SK-N-SH (cell line): ENCODE measurements around the gene RRP8. TPM values are rescaled to one million over a fixed set of nuclear protein-coding genes. Genes with fewer than 3 reads are reported as not detected.
A peak's percentile ranks its signal among the peaks of the same experiment; 100 is the strongest.

Source experiments
- CTCF ChIA-PET: fragments of 300-600, 350-600 bp; formaldehyde crosslinking; extraction: SDS; loops from one replicate; lab custom pipeline; 2021; lab: Yijun Ruan, JAX
- POLR2A ChIA-PET: fragments of 350-600 bp; sonication (Branson Sonifier 250); formaldehyde crosslinking; extraction: SDS; loops from one replicate; lab custom pipeline; 2020; ENCODE audit warnings: antibody characterized with exemption, inconsistent platforms; lab: Yijun Ruan, JAX
- DNase-seq: peaks from one replicate; pipeline ENCODE4 v3.0.0; 2012
- H2AFZ ChIP-seq: fragments of 200-600 bp; sonication (generic); 2 replicates; pipeline ENCODE4 v1.8.1; 2016; ENCODE audit warnings: antibody characterized with exemption, mild to moderate bottlenecking, low read depth
- H3F3A ChIP-seq: fragments of 200-600 bp; sonication (generic); replicated peaks from 2 replicates; pipeline ENCODE3; 2016; ENCODE audit warnings: antibody characterized with exemption, mild to moderate bottlenecking; ENCODE audit not compliant: insufficient read depth
- H3K27ac ChIP-seq, 2 experiments: fragments of 200-500 bp in 1 of 2; fragments of 200-600 bp in 1 of 2; sonication (Bioruptor generic) in 1 of 2; sonication (generic), shearing (Covaris generic) in 1 of 2; 2 replicates each; pipeline versions ENCODE4 v1.5.1 to v1.6.1; 2014 to 2016; ENCODE audit warnings: low read depth in 2 of 2, inconsistent platforms in 1 of 2, low read length in 1 of 2, mild to moderate bottlenecking in 1 of 2, mixed read lengths in 1 of 2
- H3K27me3 ChIP-seq: fragments of 200-600 bp; sonication (generic), shearing (Covaris generic); 2 replicates; pipeline ENCODE4 v1.6.1; 2016; ENCODE audit warnings: mixed run types; ENCODE audit not compliant: insufficient read depth
- H3K36me3 ChIP-seq, 2 experiments: fragments of 200-500 bp in 1 of 2; fragments of 200-600 bp in 1 of 2; sonication (Bioruptor generic) in 1 of 2; sonication (generic) in 1 of 2; replicated peaks in 1 of 2; 2 replicates each; pipeline versions ENCODE3 to v1.5.1; 2014 to 2016; ENCODE audit warnings: low read length in 1 of 2, mild to moderate bottlenecking in 1 of 2; ENCODE audit not compliant: insufficient read depth in 2 of 2, control insufficient read depth in 1 of 2
- H3K4me1 ChIP-seq, 2 experiments: fragments of 200-500 bp in 1 of 2; fragments of 200-600 bp in 1 of 2; sonication (Bioruptor generic) in 1 of 2; sonication (generic), shearing (Covaris generic) in 1 of 2; 2 replicates each; pipeline versions ENCODE4 v1.5.1 to v1.6.1; 2014 to 2016; ENCODE audit warnings: low read depth in 1 of 2, low read length in 1 of 2, mixed run types in 1 of 2; ENCODE audit not compliant: insufficient read depth in 2 of 2, control insufficient read depth in 1 of 2
- H3K4me2 ChIP-seq: fragments of 200-600 bp; sonication (generic), shearing (Covaris generic); 2 replicates; pipeline ENCODE4 v1.6.1; 2017; ENCODE audit warnings: mixed run types
- H3K4me3 ChIP-seq, 2 experiments: fragments of 200-500 bp in 1 of 2; fragments of 200-600 bp in 1 of 2; sonication (Bioruptor generic) in 1 of 2; sonication (generic), shearing (Covaris generic) in 1 of 2; 2 replicates each; pipeline versions ENCODE4 v1.5.1 to v1.8.1; 2014 to 2016; ENCODE audit warnings: low read depth in 2 of 2, inconsistent platforms in 1 of 2, low read length in 1 of 2, mild to moderate bottlenecking in 1 of 2, mixed read lengths in 1 of 2, moderate library complexity in 1 of 2
- H3K79me2 ChIP-seq: fragments of 200-600 bp; sonication (generic); 2 replicates; pipeline ENCODE4 v1.8.1; 2017; ENCODE audit warnings: mild to moderate bottlenecking; ENCODE audit not compliant: insufficient read depth
- H3K9ac ChIP-seq: fragments of 200-600 bp; sonication (generic); 2 replicates; pipeline ENCODE4 v1.6.1; 2017; ENCODE audit warnings: mixed run types
- H3K9me2 ChIP-seq: fragments of 200-600 bp; sonication (generic); 2 replicates; pipeline ENCODE4 v1.6.1; 2017; ENCODE audit warnings: mixed run types
- H3K9me3 ChIP-seq: fragments of 200-600 bp; sonication (generic); 2 replicates; pipeline ENCODE4 v1.6.1; 2017; ENCODE audit warnings: mixed run types, mild to moderate bottlenecking, moderate library complexity
- H4K20me1 ChIP-seq: fragments of 200-600 bp; sonication (generic); 2 replicates; pipeline ENCODE4 v1.6.1; 2017; ENCODE audit warnings: mild to moderate bottlenecking, mixed run types; ENCODE audit not compliant: insufficient read depth
- ELF1 ChIP-seq: IDR thresholded peaks from 2 replicates; pipeline ENCODE4 v1.4.0; 2012
- EP300 ChIP-seq, 2 experiments: IDR thresholded peaks; 2 replicates each; pipeline versions ENCODE4 v1.4.0 to v1.6.1; 2012; ENCODE audit warnings: borderline replicate concordance in 1 of 2, low read depth in 1 of 2, low read length in 1 of 2
- EZH2phosphoT487 ChIP-seq: fragments of 200-600 bp; sonication (generic); IDR thresholded peaks from 2 replicates; pipeline ENCODE4 v1.6.1; 2017; ENCODE audit warnings: low read depth, mixed run types, mild to moderate bottlenecking, antibody characterized with exemption, moderate library complexity, borderline replicate concordance
- FOSL2 ChIP-seq: IDR thresholded peaks from 2 replicates; pipeline ENCODE4 v1.4.0; 2012; ENCODE audit warnings: low read depth, mild to moderate bottlenecking, moderate library complexity, borderline replicate concordance
- FOXJ3 ChIP-seq: sonication (generic); formaldehyde crosslinking; IDR thresholded peaks from 2 replicates; pipeline ENCODE4 v1.5.1; 2020; ENCODE audit warnings: mild to moderate bottlenecking, missing genetic modification reagents
- GABPA ChIP-seq: IDR thresholded peaks from 2 replicates; pipeline ENCODE4 v1.4.0; 2012; ENCODE audit warnings: low read depth, mild to moderate bottlenecking
- MEF2A ChIP-seq: IDR thresholded peaks from 2 replicates; pipeline ENCODE4 v1.4.0; 2012; ENCODE audit warnings: low read depth, borderline replicate concordance
- MXI1 ChIP-seq: IDR thresholded peaks from 2 replicates; pipeline ENCODE4 v1.6.1; 2012; ENCODE audit warnings: mild to moderate bottlenecking, low read depth, low read length, improper control_type of control experiment
- NFIC ChIP-seq: IDR thresholded peaks from 2 replicates; pipeline ENCODE4 v1.4.0; 2012; ENCODE audit warnings: borderline replicate concordance
- RAD21 ChIP-seq: IDR thresholded peaks from 2 replicates; pipeline ENCODE4 v1.6.1; 2012; ENCODE audit warnings: mild to moderate bottlenecking, low read length
- RCOR1 ChIP-seq: fragments of 150-350 bp; IDR thresholded peaks from 2 replicates; pipeline ENCODE4 v1.6.1; 2017; ENCODE audit warnings: antibody characterized with exemption, low read length
- TAF1 ChIP-seq: IDR thresholded peaks from 2 replicates; pipeline ENCODE4 v1.6.1; 2012; ENCODE audit warnings: low read depth, mild to moderate bottlenecking, low read length, moderate library complexity, borderline replicate concordance
- TCF12 ChIP-seq: IDR thresholded peaks from 2 replicates; pipeline ENCODE4 v1.4.0; 2012
- TEAD4 ChIP-seq: IDR thresholded peaks from 2 replicates; pipeline ENCODE4 v1.4.0; 2012; ENCODE audit warnings: mild to moderate bottlenecking, borderline replicate concordance; ENCODE audit not compliant: insufficient read depth
- WGBS: methylation state at CpG from one replicate; pipeline ENCODE4 v1.1.6; 2017; ENCODE audit warnings: low lambda C conversion rate; 5-methylcytosine and 5-hydroxymethylcytosine counted together
- polyA plus RNA-seq, 3 experiments: library from polyadenylated mRNA; depleted of rRNA; stranded (reverse); fragments of >200 nt; gene quantifications; 2 replicates each; pipeline ENCODE4 v1.2.3, GENCODE V29; 2012
- TF ChIP-seq, protein P1 (sequence below): IDR thresholded peaks from 2 replicates; pipeline ENCODE4 v1.6.1; 2012; ENCODE audit warnings: mild to moderate bottlenecking, low read depth, low read length, moderate library complexity
- TF ChIP-seq, protein P2 (sequence below): IDR thresholded peaks from 2 replicates; pipeline ENCODE4 v1.4.0; 2012; ENCODE audit warnings: low read depth

The RRP8 gene
- polyA plus RNA-seq, 1 of the 3 experiments (the other 2 are of a cell fraction), result 7.8 TPM

DNA sequence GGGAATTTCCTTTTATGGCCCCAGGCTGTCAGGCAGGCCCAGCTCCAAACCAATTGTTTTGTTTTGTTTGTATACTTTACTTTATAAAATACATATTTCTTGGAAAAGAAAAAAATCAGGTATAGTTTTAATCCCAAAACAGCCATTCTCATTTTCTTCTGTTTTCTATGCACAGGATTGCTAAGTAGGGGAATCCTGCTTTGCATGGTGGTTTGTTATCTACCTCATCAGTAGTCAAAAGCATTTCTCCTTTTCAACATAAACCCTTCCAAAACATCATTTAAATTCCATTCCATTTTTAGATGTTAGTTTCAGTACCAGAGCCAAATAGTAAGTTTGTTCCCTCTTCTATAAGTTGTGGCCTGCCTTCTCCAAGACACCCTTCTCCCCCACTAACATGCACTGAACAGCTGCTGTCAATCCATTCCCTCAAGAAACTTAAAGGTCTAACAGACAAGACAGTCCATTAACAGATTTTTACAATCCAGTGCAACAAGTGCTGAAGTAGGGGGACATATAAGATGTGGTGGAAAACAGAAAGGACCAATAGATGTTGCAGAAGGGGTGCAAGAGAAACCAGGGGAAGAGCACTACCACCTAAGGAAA lies 3.9 kb upstream of the RRP8 start:
- Histone ChIP-seq H3K4me2 (peak overlapping the region; percentile 86), H3K4me3 (peak overlapping the region in 1 of 2 experiments; percentile 41; a peak in 2 of 4 replicates), H3K9me2 (no peaks in the 10 kb centered on the region), H3K9ac (peak overlapping the region; percentile 6; the same call in 1 of the 2 replicates), H4K20me1 (no peaks in the 10 kb centered on the region; the same call in 1 of the 2 replicates), H3F3A (peaks cover 45% of the 10 kb centered on the region), H3K4me1 (peaks cover 26 to 47% of the 10 kb centered on the region in 2 experiments), H3K36me3 (peaks cover 34 to 40% of the 10 kb centered on the region in 2 experiments), H3K9me3 (no peaks in the 10 kb centered on the region), H3K27ac (peak overlapping the region; percentile 91 to 94), H2AFZ (no peak overlapping the region), H3K79me2 (peaks cover 93% of the 10 kb centered on the region), H3K27me3 (no peaks in the 10 kb centered on the region)
- ChIA-PET POLR2A (interaction anchor here (0.9 to 1.7 kb wide), 3 partner anchors 40 to 188 kb away, joined by 3 to 6 read pairs (median 4); partner anchors contain the start of genes APBB1 and MRPL17), CTCF (interaction anchor here (0.9 to 2.4 kb wide), 4 partner anchors 11 to 76 kb away, joined by 3 to 9 read pairs (median 4); partner anchors contain the start of gene MRPL17)
- DNase-seq, result no peak
- TF ChIP-seq, protein P1, sequence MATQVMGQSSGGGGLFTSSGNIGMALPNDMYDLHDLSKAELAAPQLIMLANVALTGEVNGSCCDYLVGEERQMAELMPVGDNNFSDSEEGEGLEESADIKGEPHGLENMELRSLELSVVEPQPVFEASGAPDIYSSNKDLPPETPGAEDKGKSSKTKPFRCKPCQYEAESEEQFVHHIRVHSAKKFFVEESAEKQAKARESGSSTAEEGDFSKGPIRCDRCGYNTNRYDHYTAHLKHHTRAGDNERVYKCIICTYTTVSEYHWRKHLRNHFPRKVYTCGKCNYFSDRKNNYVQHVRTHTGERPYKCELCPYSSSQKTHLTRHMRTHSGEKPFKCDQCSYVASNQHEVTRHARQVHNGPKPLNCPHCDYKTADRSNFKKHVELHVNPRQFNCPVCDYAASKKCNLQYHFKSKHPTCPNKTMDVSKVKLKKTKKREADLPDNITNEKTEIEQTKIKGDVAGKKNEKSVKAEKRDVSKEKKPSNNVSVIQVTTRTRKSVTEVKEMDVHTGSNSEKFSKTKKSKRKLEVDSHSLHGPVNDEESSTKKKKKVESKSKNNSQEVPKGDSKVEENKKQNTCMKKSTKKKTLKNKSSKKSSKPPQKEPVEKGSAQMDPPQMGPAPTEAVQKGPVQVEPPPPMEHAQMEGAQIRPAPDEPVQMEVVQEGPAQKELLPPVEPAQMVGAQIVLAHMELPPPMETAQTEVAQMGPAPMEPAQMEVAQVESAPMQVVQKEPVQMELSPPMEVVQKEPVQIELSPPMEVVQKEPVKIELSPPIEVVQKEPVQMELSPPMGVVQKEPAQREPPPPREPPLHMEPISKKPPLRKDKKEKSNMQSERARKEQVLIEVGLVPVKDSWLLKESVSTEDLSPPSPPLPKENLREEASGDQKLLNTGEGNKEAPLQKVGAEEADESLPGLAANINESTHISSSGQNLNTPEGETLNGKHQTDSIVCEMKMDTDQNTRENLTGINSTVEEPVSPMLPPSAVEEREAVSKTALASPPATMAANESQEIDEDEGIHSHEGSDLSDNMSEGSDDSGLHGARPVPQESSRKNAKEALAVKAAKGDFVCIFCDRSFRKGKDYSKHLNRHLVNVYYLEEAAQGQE, result no peak
- TF ChIP-seq TEAD4, result 0 out of 2 replicates have a peak, but pooled peaks have one; percentile 4
- TF ChIP-seq, all 33 proteins: peak for 1

DNA sequence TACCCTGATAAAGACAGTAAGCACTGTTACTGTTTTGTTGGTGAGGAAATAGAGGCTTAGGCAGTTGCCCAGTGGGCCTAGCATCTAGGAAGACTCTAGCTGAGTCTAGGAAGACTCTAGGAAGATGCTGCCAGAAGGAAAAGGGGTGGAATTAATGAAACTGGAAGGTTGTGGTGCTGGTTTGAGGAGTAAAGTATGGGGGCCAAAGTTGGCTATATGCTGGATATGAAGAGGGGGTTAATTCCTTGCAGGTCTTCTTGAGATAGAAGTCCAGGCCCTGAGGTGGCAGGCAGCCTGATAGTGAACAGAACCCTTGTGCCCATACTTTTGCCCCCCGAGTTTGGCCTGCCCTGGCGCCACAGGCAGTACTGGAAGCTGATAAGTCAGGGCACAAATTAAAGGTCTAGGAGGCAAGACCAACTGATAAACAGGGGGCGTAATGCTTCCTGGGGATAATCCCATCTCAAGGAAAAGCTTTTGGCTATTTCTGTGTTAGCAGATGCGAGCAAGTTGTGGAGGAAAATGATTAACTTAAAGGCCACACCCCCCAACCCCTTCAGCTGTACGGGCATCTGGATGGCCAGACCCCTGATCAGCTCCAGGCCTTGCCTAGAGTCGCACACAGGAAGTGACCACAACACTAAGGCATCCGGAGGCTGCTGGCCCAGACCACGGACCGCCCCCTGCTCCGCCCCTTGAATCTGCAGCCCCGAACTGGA lies 3.2 kb upstream of the RRP8 start:
- no peaks in the 10 kb centered on the region for H3K9me3 ChIP-seq
- peaks cover 44% of the 10 kb centered on the region for H3F3A ChIP-seq
- peak; percentile 91 for DNase-seq
- peak overlapping the region; percentile 49 for H3K9ac ChIP-seq
- POLR2A ChIA-PET, result interaction anchor here (0.9 to 1.7 kb wide), 3 partner anchors 40 to 187 kb away, joined by 3 to 6 read pairs (median 4); partner anchors contain the start of genes APBB1 and MRPL17
- H4K20me1 ChIP-seq, result no peaks in the 10 kb centered on the region; the same call in 1 of the 2 replicates
- WGBS, result 5% methylated on average over 10 of the region's 11 CpGs
- no peaks in the 10 kb centered on the region for H3K27me3 ChIP-seq
- peak overlapping the region; percentile 23 to 95; a peak in 3 of 4 replicates for H3K4me3 ChIP-seq
- no peaks in the 10 kb centered on the region for H3K9me2 ChIP-seq
- peaks cover 98% of the 10 kb centered on the region for H3K79me2 ChIP-seq
- H3K36me3 ChIP-seq, result peaks cover 34 to 43% of the 10 kb centered on the region in 2 experiments
- CTCF ChIA-PET, result interaction anchor here (0.9 to 2.4 kb wide), 4 partner anchors 12 to 77 kb away, joined by 3 to 9 read pairs (median 4); partner anchors contain the start of gene MRPL17
- H3K4me2 ChIP-seq, result peak overlapping the region; percentile 86
- peaks cover 26 to 52% of the 10 kb centered on the region in 2 experiments for H3K4me1 ChIP-seq
- H2AFZ ChIP-seq, result 0 out of 2 replicates have a peak overlapping the region, but pooled peaks have one; percentile 56
- H3K27ac ChIP-seq, result peak overlapping the region; percentile 91 to 94
- TF ChIP-seq, protein P2, sequence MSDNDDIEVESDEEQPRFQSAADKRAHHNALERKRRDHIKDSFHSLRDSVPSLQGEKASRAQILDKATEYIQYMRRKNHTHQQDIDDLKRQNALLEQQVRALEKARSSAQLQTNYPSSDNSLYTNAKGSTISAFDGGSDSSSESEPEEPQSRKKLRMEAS, result peak; percentile 62
- TF ChIP-seq MXI1 (no peak), FOSL2 (peak; percentile 64; the same call in 1 of the 2 replicates), MEF2A (no peak), FOXJ3 (CRISPR knock-in tag) (no peak), EZH2phosphoT487 (no peak), TEAD4 (peak; percentile 64), GABPA (peak; percentile 69), TAF1 (peak; percentile 41; the same call in 1 of the 2 replicates), TCF12 (peak; percentile 88), NFIC (no peak; the same call in 1 of the 2 replicates), EP300 (IDR thresholded peaks at IDR 0.05; ENCODE audit: borderline replicate concordance in 1 of 2, low read depth in 1 of 2, low read length in 1 of 2) (no peak; a peak in 1 of 4 replicates), ELF1 (peak; percentile 59), RCOR1 (peak; percentile 32; the same call in 1 of the 2 replicates), RAD21 (no peak)
- TF ChIP-seq, protein P1, result no peak
